ENCODE measurements around the gene BLOC1S3.

The BLOC1S3 gene

DNA sequence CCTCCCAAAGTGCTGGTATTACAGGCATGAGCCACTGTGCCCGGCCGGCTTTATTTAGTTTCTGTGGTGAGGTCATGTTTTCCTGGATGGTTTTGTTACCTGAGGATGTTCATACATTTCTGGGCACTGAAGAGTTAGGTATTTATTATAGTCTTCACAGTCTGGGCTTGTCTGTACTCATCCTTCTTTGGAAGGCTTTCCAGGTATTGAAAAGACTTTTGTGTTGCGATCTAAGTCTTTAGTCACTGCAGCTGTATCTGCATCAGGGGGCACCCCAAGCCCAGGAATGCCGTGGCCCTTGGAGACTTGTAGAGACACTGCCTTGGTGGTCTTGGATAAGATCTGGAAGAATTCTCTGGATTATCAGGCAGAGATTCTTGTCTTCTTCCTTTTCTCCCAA is 12.8 kb downstream of the BLOC1S3 start:
- H3F3A ChIP-seq (ENCODE audit: control insufficient read depth, insufficient read depth) = no peaks in the 10 kb centered on the region
- H3K79me2 ChIP-seq (ENCODE audit: control insufficient read depth, low read length) = no peaks in the 10 kb centered on the region
- H3K4me3 ChIP-seq (ENCODE audit: low read length) = no peak overlapping the region
- no peaks in the 10 kb centered on the region for H3K36me3 ChIP-seq (ENCODE audit: control insufficient read depth, low read length)
- no peaks in the 10 kb centered on the region for H3K27me3 ChIP-seq (ENCODE audit: control insufficient read depth, low read length)
- H3K9me2 ChIP-seq (replicated peaks; ENCODE audit: control insufficient read depth, low read length) = no peaks in the 10 kb centered on the region
- no peak for TF ChIP-seq EZH2phosphoT487 (IDR thresholded peaks at IDR 0.05; ENCODE audit: borderline replicate concordance, low read length)
- TF ChIP-seq, protein P1, sequence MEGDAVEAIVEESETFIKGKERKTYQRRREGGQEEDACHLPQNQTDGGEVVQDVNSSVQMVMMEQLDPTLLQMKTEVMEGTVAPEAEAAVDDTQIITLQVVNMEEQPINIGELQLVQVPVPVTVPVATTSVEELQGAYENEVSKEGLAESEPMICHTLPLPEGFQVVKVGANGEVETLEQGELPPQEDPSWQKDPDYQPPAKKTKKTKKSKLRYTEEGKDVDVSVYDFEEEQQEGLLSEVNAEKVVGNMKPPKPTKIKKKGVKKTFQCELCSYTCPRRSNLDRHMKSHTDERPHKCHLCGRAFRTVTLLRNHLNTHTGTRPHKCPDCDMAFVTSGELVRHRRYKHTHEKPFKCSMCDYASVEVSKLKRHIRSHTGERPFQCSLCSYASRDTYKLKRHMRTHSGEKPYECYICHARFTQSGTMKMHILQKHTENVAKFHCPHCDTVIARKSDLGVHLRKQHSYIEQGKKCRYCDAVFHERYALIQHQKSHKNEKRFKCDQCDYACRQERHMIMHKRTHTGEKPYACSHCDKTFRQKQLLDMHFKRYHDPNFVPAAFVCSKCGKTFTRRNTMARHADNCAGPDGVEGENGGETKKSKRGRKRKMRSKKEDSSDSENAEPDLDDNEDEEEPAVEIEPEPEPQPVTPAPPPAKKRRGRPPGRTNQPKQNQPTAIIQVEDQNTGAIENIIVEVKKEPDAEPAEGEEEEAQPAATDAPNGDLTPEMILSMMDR (IDR thresholded peaks at IDR 0.05; ENCODE audit: low read depth, low read length, poor library complexity, severe bottlenecking) = no peak
- no peaks in the 10 kb centered on the region for H4K20me1 ChIP-seq (ENCODE audit: control insufficient read depth, insufficient read depth, low read depth, low read length)
- no peak overlapping the region for H3K4me2 ChIP-seq (ENCODE audit: low read length)
- H3K9me3 ChIP-seq (ENCODE audit: control insufficient read depth, insufficient read depth, low read length) = no peaks in the 10 kb centered on the region
- H3K4me1 ChIP-seq (ENCODE audit: control insufficient read depth, low read length) = peaks cover 3% of the 10 kb centered on the region; the same call in 1 of the 2 replicates
- no peak overlapping the region for H3K27ac ChIP-seq (ENCODE audit: low read depth, low read length)

DNA sequence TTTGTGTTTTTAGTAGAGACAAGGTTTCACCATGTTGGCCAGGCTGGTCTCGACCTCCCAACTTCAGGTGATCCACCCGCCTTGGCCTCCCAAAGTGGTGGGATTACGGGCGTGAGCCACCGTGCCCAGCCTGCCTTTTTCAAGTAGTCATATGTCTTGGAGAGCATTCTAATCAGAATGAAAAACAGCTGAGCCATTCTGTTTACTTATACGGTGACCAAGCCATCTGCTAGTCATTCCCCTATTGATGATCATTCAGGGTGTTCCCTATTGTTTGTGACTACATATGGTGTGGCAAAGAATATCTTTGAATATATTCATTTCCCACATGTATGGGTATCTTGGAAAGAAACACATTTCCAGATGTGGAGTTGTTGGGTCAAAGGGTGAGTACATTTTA is 17.2 kb downstream of the BLOC1S3 start:
- no peaks in the 10 kb centered on the region for H3K79me2 ChIP-seq (ENCODE audit: control insufficient read depth, low read length)
- no peak overlapping the region for H3K27ac ChIP-seq (ENCODE audit: low read depth, low read length)
- no peaks in the 10 kb centered on the region for H3K36me3 ChIP-seq (ENCODE audit: control insufficient read depth, low read length)
- no peaks in the 10 kb centered on the region for H3K27me3 ChIP-seq (ENCODE audit: control insufficient read depth, low read length)
- no peaks in the 10 kb centered on the region for H3K9me3 ChIP-seq (ENCODE audit: control insufficient read depth, insufficient read depth, low read length)
- no peak overlapping the region for H3K4me3 ChIP-seq (ENCODE audit: low read length)
- no peak for TF ChIP-seq EZH2phosphoT487 (IDR thresholded peaks at IDR 0.05; ENCODE audit: borderline replicate concordance, low read length)
- TF ChIP-seq, protein P1 (IDR thresholded peaks at IDR 0.05; ENCODE audit: low read depth, low read length, poor library complexity, severe bottlenecking) = no peak
- H4K20me1 ChIP-seq (ENCODE audit: control insufficient read depth, insufficient read depth, low read depth, low read length) = no peaks in the 10 kb centered on the region
- H3K4me1 ChIP-seq (ENCODE audit: control insufficient read depth, low read length) = no peaks in the 10 kb centered on the region
- no peaks in the 10 kb centered on the region for H3F3A ChIP-seq (ENCODE audit: control insufficient read depth, insufficient read depth)
- no peaks in the 10 kb centered on the region for H3K9me2 ChIP-seq (replicated peaks; ENCODE audit: control insufficient read depth, low read length)
- H3K4me2 ChIP-seq (ENCODE audit: low read length) = no peak overlapping the region

DNA sequence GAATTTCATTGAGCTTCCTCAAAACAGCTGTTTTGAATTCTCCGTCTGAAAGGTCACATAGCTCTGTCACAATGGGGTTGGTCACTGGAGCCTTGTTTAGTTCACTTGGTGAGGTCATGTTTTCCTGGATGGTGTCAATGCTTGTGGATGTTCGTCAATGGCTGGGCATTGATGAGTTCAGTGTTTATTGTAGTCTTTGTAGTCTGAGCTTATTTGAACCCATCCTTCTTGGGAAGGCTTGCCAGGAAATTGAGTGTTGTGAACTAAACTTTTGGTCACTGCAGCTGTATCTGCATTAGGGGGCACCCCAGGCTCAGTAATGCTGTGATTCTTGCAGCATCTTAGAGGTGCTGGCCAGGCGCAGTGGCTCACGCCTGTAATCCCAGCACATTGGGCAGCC is 22.0 kb downstream of the BLOC1S3 start:
- H3K9me2 ChIP-seq (replicated peaks; ENCODE audit: control insufficient read depth, low read length) = no peaks in the 10 kb centered on the region
- no peaks in the 10 kb centered on the region for H4K20me1 ChIP-seq (ENCODE audit: control insufficient read depth, insufficient read depth, low read depth, low read length)
- no peaks in the 10 kb centered on the region for H3K36me3 ChIP-seq (ENCODE audit: control insufficient read depth, low read length)
- no peaks in the 10 kb centered on the region for H3F3A ChIP-seq (ENCODE audit: control insufficient read depth, insufficient read depth)
- no peaks in the 10 kb centered on the region for H3K79me2 ChIP-seq (ENCODE audit: control insufficient read depth, low read length)
- no peaks in the 10 kb centered on the region for H3K4me1 ChIP-seq (ENCODE audit: control insufficient read depth, low read length)
- no peak overlapping the region for H3K4me3 ChIP-seq (ENCODE audit: low read length)
- no peak overlapping the region for H3K4me2 ChIP-seq (ENCODE audit: low read length)
- H3K27me3 ChIP-seq (ENCODE audit: control insufficient read depth, low read length) = no peaks in the 10 kb centered on the region
- TF ChIP-seq, protein P1 (IDR thresholded peaks at IDR 0.05; ENCODE audit: low read depth, low read length, poor library complexity, severe bottlenecking) = no peak
- TF ChIP-seq EZH2phosphoT487 (IDR thresholded peaks at IDR 0.05; ENCODE audit: borderline replicate concordance, low read length) = no peak
- H3K27ac ChIP-seq (ENCODE audit: low read depth, low read length) = no peak overlapping the region
- H3K9me3 ChIP-seq (ENCODE audit: control insufficient read depth, insufficient read depth, low read length) = no peaks in the 10 kb centered on the region

DNA sequence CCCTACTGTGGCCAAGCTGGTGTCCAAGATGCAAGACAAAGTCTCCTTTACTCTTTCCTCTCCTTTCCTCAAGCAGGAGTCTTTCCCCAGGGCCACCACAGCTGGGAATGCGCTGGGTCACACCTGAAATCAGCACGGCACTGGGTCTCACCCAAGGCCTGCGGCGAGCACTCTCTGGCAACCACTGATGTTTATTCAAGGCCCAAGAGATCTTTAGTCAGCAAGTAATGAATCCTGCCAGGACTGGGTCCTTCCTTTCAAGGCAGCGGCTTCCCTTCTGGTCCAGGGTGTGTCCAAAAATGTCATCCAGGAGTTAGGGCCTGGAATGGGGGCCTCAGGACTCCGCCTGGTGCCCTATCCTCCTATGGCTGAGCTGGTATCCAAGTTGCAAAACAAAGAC is 24.1 kb downstream of the BLOC1S3 start:
- Histone ChIP-seq H3K4me2 (ENCODE audit: low read length) (no peak overlapping the region), H4K20me1 (ENCODE audit: control insufficient read depth, insufficient read depth, low read depth, low read length) (no peaks in the 10 kb centered on the region), H3K9me3 (ENCODE audit: control insufficient read depth, insufficient read depth, low read length) (no peaks in the 10 kb centered on the region), H3K27me3 (ENCODE audit: control insufficient read depth, low read length) (no peaks in the 10 kb centered on the region), H3K9me2 (replicated peaks; ENCODE audit: control insufficient read depth, low read length) (no peaks in the 10 kb centered on the region), H3K79me2 (ENCODE audit: control insufficient read depth, low read length) (no peaks in the 10 kb centered on the region), H3K36me3 (ENCODE audit: control insufficient read depth, low read length) (no peaks in the 10 kb centered on the region), H3K27ac (ENCODE audit: low read depth, low read length) (no peak overlapping the region), H3K4me1 (ENCODE audit: control insufficient read depth, low read length) (no peaks in the 10 kb centered on the region), H3K4me3 (ENCODE audit: low read length) (no peak overlapping the region), H3F3A (ENCODE audit: control insufficient read depth, insufficient read depth) (no peaks in the 10 kb centered on the region)
- TF ChIP-seq, protein P1 (IDR thresholded peaks at IDR 0.05; ENCODE audit: low read depth, low read length, poor library complexity, severe bottlenecking) = no peak
- no peak for TF ChIP-seq EZH2phosphoT487 (IDR thresholded peaks at IDR 0.05; ENCODE audit: borderline replicate concordance, low read length)

All from DOHH2 (cell line).